IMR-90 (cell line): Measurements from ENCODE around the gene LUZP2. TPM values are rescaled to one million over a fixed set of nuclear protein-coding genes. Genes with fewer than 3 reads are reported as not detected.

ENCODE experiments used
- ATAC-seq: fragments of 200-7000 bp; cut with Tn5 transposase; 2 replicates; pipeline ENCODE4 v1.9.1; 2020; ENCODE audit warnings: low read depth, mild to moderate bottlenecking, moderate library complexity
- BruUV-seq: library from RNA; stranded (reverse); fragments of 400-500 nt; replicated peaks from 2 replicates; lab custom pipeline; 2021; lab: Mats Ljungman, UMichigan
- CTCF ChIA-PET: fragments of 300-600 bp; formaldehyde crosslinking; extraction: SDS; loops from one replicate; lab custom pipeline; 2021; ENCODE audit warnings: antibody characterized with exemption; lab: Yijun Ruan, JAX
- POLR2A ChIA-PET: fragments of 300-600 bp; sonication (Branson Sonifier 250); formaldehyde crosslinking; loops from one replicate; lab custom pipeline; 2022; ENCODE audit warnings: antibody characterized with exemption; ENCODE audit not compliant: unreplicated experiment; lab: Charles Lee
- DNase-seq: peaks from one replicate; pipeline ENCODE4 v3.0.0; 2013
- H2AFZ ChIP-seq: replicated peaks from 2 replicates; pipeline ENCODE3; 2013; ENCODE audit warnings: low read length, mild to moderate bottlenecking; ENCODE audit not compliant: poor library complexity
- H2AK5ac ChIP-seq: 2 replicates; pipeline ENCODE4 v1.6.1; 2013; ENCODE audit warnings: low read depth, low read length, inconsistent platforms
- H2AK9ac ChIP-seq: replicated peaks from 2 replicates; pipeline ENCODE3; 2013; ENCODE audit warnings: mild to moderate bottlenecking, low read depth, low read length, moderate library complexity; ENCODE audit not compliant: poor library complexity
- H2BK120ac ChIP-seq: 2 replicates; pipeline ENCODE4 v1.6.1; 2013; ENCODE audit warnings: low read depth, low read length, inconsistent platforms
- H2BK15ac ChIP-seq: 3 replicates; pipeline ENCODE4 v1.6.1; 2013; ENCODE audit warnings: low read depth, low read length, inconsistent platforms
- H2BK20ac ChIP-seq: 2 replicates; pipeline ENCODE4 v1.6.1; 2013; ENCODE audit warnings: low read depth, mild to moderate bottlenecking, inconsistent platforms, low read length, moderate library complexity
- H2BK5ac ChIP-seq: 2 replicates; pipeline ENCODE4 v1.6.1; 2013; ENCODE audit warnings: mild to moderate bottlenecking, low read depth, low read length, inconsistent platforms; ENCODE audit not compliant: poor library complexity, severe bottlenecking
- H3K14ac ChIP-seq: replicated peaks from 2 replicates; pipeline ENCODE4 v1.6.1; 2013; ENCODE audit warnings: low read depth, low read length, inconsistent platforms
- H3K18ac ChIP-seq: 2 replicates; pipeline ENCODE4 v1.6.1; 2013; ENCODE audit warnings: low read depth, low read length, control low read depth
- H3K23ac ChIP-seq: 2 replicates; pipeline ENCODE4 v1.6.1; 2013; ENCODE audit warnings: low read depth, low read length, inconsistent platforms
- H3K27ac ChIP-seq: 2 replicates; pipeline ENCODE4 v1.5.1; 2013; ENCODE audit warnings: mild to moderate bottlenecking, control low read depth, low read length; ENCODE audit not compliant: insufficient read depth
- H3K27me3 ChIP-seq: 2 replicates; pipeline ENCODE4 v1.6.1; 2013; ENCODE audit warnings: low read length; ENCODE audit not compliant: control insufficient read depth, insufficient read depth
- H3K36me3 ChIP-seq: 2 replicates; pipeline ENCODE4 v1.6.1; 2013; ENCODE audit warnings: low read length, mixed read lengths; ENCODE audit not compliant: control insufficient read depth, insufficient read depth
- H3K4ac ChIP-seq: 2 replicates; pipeline ENCODE4 v1.6.1; 2013; ENCODE audit warnings: low read depth, low read length, inconsistent platforms
- H3K4me1 ChIP-seq: 2 replicates; pipeline ENCODE4 v1.6.1; 2013; ENCODE audit warnings: low read length, mixed read lengths; ENCODE audit not compliant: control insufficient read depth, insufficient read depth
- H3K4me2 ChIP-seq: 2 replicates; pipeline ENCODE4 v1.6.1; 2013; ENCODE audit warnings: low read depth, mild to moderate bottlenecking, control low read depth, low read length, moderate library complexity
- H3K4me3 ChIP-seq: 2 replicates; pipeline ENCODE4 v1.5.1; 2013; ENCODE audit warnings: low read depth, mild to moderate bottlenecking, control low read depth, low read length, moderate library complexity; ENCODE audit not compliant: insufficient read depth
- H3K56ac ChIP-seq: 2 replicates; pipeline ENCODE4 v1.6.1; 2013; ENCODE audit warnings: low read length, inconsistent platforms; ENCODE audit not compliant: insufficient read depth; ENCODE audit errors: extremely low read depth
- H3K79me1 ChIP-seq, 2 experiments: 2 replicates each; pipeline ENCODE4 v1.6.1; 2013; ENCODE audit warnings: low read length in 2 of 2, inconsistent platforms in 1 of 2, low read depth in 1 of 2
- H3K9ac ChIP-seq: 2 replicates; pipeline ENCODE4 v1.6.1; 2013; ENCODE audit warnings: low read depth, low read length, control low read depth
- H3K9me1 ChIP-seq: 2 replicates; pipeline ENCODE4 v1.6.1; 2013; ENCODE audit warnings: low read length, inconsistent platforms; ENCODE audit not compliant: insufficient read depth
- H3K9me3 ChIP-seq: 2 replicates; pipeline ENCODE4 v1.6.1; 2013; ENCODE audit warnings: low read length; ENCODE audit not compliant: control insufficient read depth, insufficient read depth
- H4K20me1 ChIP-seq: 2 replicates; pipeline ENCODE4 v1.6.1; 2013; ENCODE audit warnings: low read length, inconsistent platforms; ENCODE audit not compliant: insufficient read depth
- H4K5ac ChIP-seq: 2 replicates; pipeline ENCODE4 v1.6.1; 2013; ENCODE audit warnings: mild to moderate bottlenecking, low read depth, low read length, control low read depth
- H4K8ac ChIP-seq, 2 experiments: 2 replicates each; pipeline ENCODE4 v1.6.1; 2013; ENCODE audit warnings: low read depth in 2 of 2, low read length in 2 of 2, control low read depth in 1 of 2, inconsistent platforms in 1 of 2
- H4K91ac ChIP-seq: 2 replicates; pipeline ENCODE4 v1.6.1; 2013; ENCODE audit warnings: low read depth, low read length, inconsistent platforms; ENCODE audit not compliant: insufficient read depth
- BHLHE40 ChIP-seq: fragments of 150-350 bp; IDR thresholded peaks from 2 replicates; pipeline ENCODE4 v1.6.1; 2016; ENCODE audit warnings: mild to moderate bottlenecking, low read depth, low read length
- CEBPB ChIP-seq: IDR thresholded peaks from 2 replicates; pipeline ENCODE4 v1.6.1; 2012; ENCODE audit warnings: low read depth, low read length, improper control_type of control experiment
- RCOR1 ChIP-seq: IDR thresholded peaks from 2 replicates; pipeline ENCODE4 v1.6.1; 2012; ENCODE audit warnings: mild to moderate bottlenecking, low read length, improper control_type of control experiment; ENCODE audit not compliant: insufficient replicate concordance
- RFX5 ChIP-seq: IDR thresholded peaks from 2 replicates; pipeline ENCODE4 v1.8.0; 2012; ENCODE audit warnings: low read depth, mild to moderate bottlenecking, low read length, moderate library complexity
- WGBS, 2 experiments: methylation state at CpG; one replicate each; pipeline versions ENCODE4 v1.1.5 to v1.1.7; 2013; ENCODE audit warnings: missing lambda C conversion rate in 2 of 2; ENCODE audit not compliant: insufficient read length in 1 of 2; ENCODE audit errors: extremely low coverage in 2 of 2; 5-methylcytosine and 5-hydroxymethylcytosine counted together
- dilution Hi-C: fragments of 300-500 bp; cut with HindIII; formaldehyde crosslinking; loops from one replicate; pipeline ENCODE4 v1.14.3; 2018; ENCODE audit warnings: low sequenced_read_pairs; ENCODE audit not compliant: unreplicated experiment
- in situ Hi-C: fragments of 300-500 bp; cut with MboI; formaldehyde crosslinking; loops from 3 replicates; pipeline ENCODE4 v1.14.3; 2019; ENCODE audit warnings: low sequenced_read_pairs, inconsistent platforms, mixed read lengths
- intact Hi-C: fragments of 100-400 bp; cut with micrococcal nuclease; formaldehyde crosslinking; loops from 2 replicates; pipeline ENCODE4 v1.10.0; 2022
- polyA plus RNA-seq, 3 experiments: library from polyadenylated mRNA; depleted of rRNA; stranded (reverse); fragments of >200 nt; gene quantifications; 2 replicates each; pipeline ENCODE4 v1.2.3, GENCODE V29; 2012; ENCODE audit warnings: low replicate concordance in 1 of 3
- total RNA-seq: library from RNA; depleted of rRNA; stranded (reverse); fragments of >200 nt; gene quantifications from 2 replicates; pipeline ENCODE4 v1.2.3, GENCODE V29; 2012
- TF ChIP-seq, protein P1 (sequence below): conservative IDR thresholded peaks from 2 replicates; pipeline ENCODE4 v1.5.1; 2012; ENCODE audit warnings: mild to moderate bottlenecking, low read depth, low read length, improper control_type of control experiment

LUZP2 gene
- total and polyA plus RNA-seq, 2 of the 4 experiments (the other 2 are of a cell fraction) = 0.89 to 2.0 TPM

DNA sequence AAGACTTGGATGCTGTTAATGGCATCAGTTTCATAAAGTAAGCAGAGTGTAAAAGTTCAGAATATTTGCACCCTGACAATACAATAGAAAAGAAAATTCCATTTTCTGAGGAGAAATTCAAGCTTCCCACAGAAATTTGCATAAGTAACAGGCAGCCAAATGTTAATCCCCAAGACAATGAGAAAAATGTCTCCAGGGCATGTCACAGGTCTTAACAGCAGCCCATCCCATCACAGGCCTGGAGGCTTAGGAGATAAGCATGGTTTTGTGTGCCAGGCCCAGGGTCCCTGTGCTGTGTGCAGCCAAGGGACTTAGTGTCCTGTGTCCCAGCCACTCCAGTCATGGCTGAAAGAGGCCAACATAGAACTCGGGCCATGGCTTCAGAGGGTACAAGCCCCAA, 347.6 kb downstream of the LUZP2 start:
- Histone ChIP-seq H4K91ac (no peak overlapping the region), H4K8ac (no peak overlapping the region), H2BK120ac (no peak overlapping the region), H3K14ac (no peak overlapping the region), H3K9me1 (no peaks in the 10 kb centered on the region), H2BK20ac (no peak overlapping the region), H3K9me3 (no peaks in the 10 kb centered on the region), H3K36me3 (no peaks in the 10 kb centered on the region), H3K56ac (no peak overlapping the region), H4K5ac (no peak overlapping the region), H3K4me3 (no peak overlapping the region), H2AK9ac (no peak overlapping the region), H3K4me1 (no peaks in the 10 kb centered on the region), H3K4ac (no peak overlapping the region), H3K27ac (no peak overlapping the region), H2AK5ac (no peak overlapping the region), H2AFZ (no peak overlapping the region), H2BK15ac (no peak overlapping the region), H3K4me2 (no peak overlapping the region), H3K23ac (no peak overlapping the region), H3K9ac (no peak overlapping the region), H2BK5ac (no peak overlapping the region), H4K20me1 (no peaks in the 10 kb centered on the region), H3K79me1 (no peaks in the 10 kb centered on the region), H3K27me3 (no peaks in the 10 kb centered on the region), H3K18ac (no peak overlapping the region)
- ChIA-PET POLR2A (no interaction called here), CTCF (no interaction called here)
- dilution Hi-C loops (no loop called here), in situ Hi-C loops (no loop called here), intact Hi-C loops (no loop called here)
- no peak for DNase-seq
- no peak for ATAC-seq
- BruUV-seq = no TSS peak
- TF ChIP-seq BHLHE40 (no peak), RCOR1 (no peak), CEBPB (no peak), RFX5 (no peak)
- TF ChIP-seq, protein P1, sequence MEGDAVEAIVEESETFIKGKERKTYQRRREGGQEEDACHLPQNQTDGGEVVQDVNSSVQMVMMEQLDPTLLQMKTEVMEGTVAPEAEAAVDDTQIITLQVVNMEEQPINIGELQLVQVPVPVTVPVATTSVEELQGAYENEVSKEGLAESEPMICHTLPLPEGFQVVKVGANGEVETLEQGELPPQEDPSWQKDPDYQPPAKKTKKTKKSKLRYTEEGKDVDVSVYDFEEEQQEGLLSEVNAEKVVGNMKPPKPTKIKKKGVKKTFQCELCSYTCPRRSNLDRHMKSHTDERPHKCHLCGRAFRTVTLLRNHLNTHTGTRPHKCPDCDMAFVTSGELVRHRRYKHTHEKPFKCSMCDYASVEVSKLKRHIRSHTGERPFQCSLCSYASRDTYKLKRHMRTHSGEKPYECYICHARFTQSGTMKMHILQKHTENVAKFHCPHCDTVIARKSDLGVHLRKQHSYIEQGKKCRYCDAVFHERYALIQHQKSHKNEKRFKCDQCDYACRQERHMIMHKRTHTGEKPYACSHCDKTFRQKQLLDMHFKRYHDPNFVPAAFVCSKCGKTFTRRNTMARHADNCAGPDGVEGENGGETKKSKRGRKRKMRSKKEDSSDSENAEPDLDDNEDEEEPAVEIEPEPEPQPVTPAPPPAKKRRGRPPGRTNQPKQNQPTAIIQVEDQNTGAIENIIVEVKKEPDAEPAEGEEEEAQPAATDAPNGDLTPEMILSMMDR = no peak
- no CpG with 5 or more reads among the region's 1 CpG for WGBS, 2 experiments
